ENCODE results near the gene CLTCL1. TPM values are rescaled to one million over a fixed set of nuclear protein-coding genes. Genes with fewer than 3 reads are reported as not detected.
"Not testable (repeated sequence)": the region's sequence is repeated elsewhere in the genome, so short reads cannot be mapped to it uniquely, and the experiment has no call there.

CLTCL1 gene
- total RNA-seq, 2 donors from 2014 or later: 0.99 to 2.1 TPM

DNA sequence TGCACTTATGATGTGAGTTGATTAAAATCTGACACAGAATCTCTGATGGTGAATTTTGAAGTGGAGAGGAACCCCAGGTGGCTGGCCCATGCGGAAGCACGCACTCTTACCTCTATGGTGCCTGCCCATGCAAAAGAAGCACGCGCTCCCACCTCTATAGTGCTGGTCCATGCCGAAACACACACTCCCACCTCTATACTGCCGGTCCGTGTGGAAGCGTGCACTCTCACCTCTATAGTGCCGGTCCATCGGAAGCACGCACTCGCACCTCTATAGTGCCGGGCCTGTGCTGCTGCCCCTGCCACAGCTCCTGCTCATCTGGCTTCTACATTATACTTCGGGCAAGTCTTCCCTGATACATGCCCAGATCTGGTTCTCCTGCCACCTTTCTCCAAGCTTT, 76.2 kb downstream of the CLTCL1 start:
- Mint-ChIP-seq H3K36me3 (ENCODE audit: insufficient read depth in 2 of 2) (no peaks in the 10 kb centered on the region), H3K27me3 (ENCODE audit: low read depth) (no peaks in the 10 kb centered on the region)
- ATAC-seq (replicated peaks in 1 of 2): no peak

DNA sequence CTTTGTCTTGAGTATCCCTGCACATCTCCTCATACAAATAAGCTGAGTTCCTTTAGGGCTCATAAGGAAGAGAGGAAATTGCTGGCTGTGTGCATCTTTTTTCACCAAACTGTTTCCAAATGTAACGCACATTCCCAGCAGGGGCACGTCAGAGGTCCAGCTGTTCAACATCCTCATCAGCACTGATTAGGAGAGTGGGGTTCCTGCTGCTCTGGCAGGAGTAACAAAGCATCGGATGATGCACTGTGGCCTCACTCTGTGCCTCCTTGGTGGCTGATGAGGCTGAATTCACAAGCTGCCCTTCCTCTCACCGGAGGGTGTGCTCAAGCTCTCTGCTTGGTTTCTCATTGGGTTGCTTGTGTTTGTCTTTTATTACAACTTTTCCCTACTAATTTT, 77.4 kb downstream of the CLTCL1 start:
- peaks cover 6% of the 10 kb centered on the region for H3K4me1 Mint-ChIP-seq (ENCODE audit: low read depth)
- no peak overlapping the region for H3K27ac Mint-ChIP-seq
- H3K9me3 Mint-ChIP-seq: no peaks in the 10 kb centered on the region
- no peak overlapping the region for H3K4me3 Mint-ChIP-seq
- no peak for ATAC-seq (replicated peaks in 1 of 2)
- H3K36me3 Mint-ChIP-seq (ENCODE audit: insufficient read depth in 2 of 2): no peaks in the 10 kb centered on the region
- DNase-seq: no peak
- peaks cover 10% of the 10 kb centered on the region for H3K27me3 Mint-ChIP-seq (ENCODE audit: low read depth)

More for the DNA sequence above, 76.2 kb downstream of the CLTCL1 start:
- no peaks in the 10 kb centered on the region for H3K9me3 Mint-ChIP-seq
- H3K4me3 Mint-ChIP-seq: no peak overlapping the region
- H3K27ac Mint-ChIP-seq: no peak overlapping the region
- H3K4me1 Mint-ChIP-seq (ENCODE audit: low read depth): peaks cover 6% of the 10 kb centered on the region
- no peak for DNase-seq

DNA sequence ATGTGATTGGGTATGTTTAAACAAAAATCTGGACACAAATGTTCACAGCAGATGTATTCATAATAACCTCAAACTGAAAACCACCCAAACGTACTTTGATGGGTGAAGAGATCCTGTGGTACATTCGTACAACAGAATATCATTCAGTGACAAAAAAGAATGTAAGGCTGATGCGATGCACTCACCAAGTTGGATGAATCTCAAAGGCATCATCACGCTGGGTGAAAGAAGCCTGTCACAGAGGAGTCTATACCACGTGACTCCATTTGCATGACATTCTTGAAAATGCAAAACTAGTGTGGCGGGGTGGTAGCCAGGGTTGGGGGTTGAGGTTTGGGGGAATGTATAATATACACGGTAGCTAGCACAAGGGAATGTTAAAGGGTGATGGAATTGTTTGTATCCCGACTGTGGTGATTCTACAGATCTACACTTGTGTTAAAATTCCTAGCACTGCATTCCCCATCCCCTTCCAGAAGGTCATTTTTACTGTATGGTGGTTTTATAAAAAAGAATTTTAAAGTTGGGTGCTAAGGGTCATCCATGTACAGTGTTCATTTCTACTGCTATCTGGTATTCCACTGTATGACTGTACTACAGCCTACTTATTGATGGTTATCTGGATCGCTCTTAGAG, 78.0 kb downstream of the CLTCL1 start:
- ATAC-seq (replicated peaks in 1 of 2) (no peak), DNase-seq (no peak)
- no peak overlapping the region for H3K27ac Mint-ChIP-seq
- H3K36me3 Mint-ChIP-seq (ENCODE audit: insufficient read depth in 2 of 2): no peaks in the 10 kb centered on the region
- H3K4me1 Mint-ChIP-seq (ENCODE audit: low read depth): peaks cover 6% of the 10 kb centered on the region
- H3K9me3 Mint-ChIP-seq: no peaks in the 10 kb centered on the region
- H3K27me3 Mint-ChIP-seq (ENCODE audit: low read depth): peaks cover 10% of the 10 kb centered on the region
- no peak overlapping the region for H3K4me3 Mint-ChIP-seq

DNA sequence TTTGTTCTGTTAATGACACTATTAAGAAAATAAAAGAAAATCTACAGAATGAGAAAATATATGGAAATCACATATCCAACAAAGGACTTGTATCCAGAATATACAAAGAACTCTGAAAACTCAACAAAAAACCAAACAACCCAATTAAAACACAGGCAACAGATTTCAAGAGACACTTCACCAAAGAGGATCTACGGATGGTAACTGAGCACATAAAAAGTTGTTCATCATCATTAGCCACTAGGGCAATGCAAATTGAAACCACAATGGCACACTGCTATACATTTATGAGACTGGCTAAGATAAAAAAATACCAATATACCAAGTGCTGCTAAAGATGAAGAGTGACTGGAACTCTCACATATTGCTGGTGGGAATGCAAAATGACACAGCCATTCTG, 78.5 kb downstream of the CLTCL1 start:
- peaks cover 4% of the 10 kb centered on the region for H3K4me1 Mint-ChIP-seq (ENCODE audit: low read depth)
- H3K27ac Mint-ChIP-seq: no peak overlapping the region
- ATAC-seq (replicated peaks in 1 of 2) (no peak), DNase-seq (no peak)
- no peaks in the 10 kb centered on the region for H3K9me3 Mint-ChIP-seq
- H3K36me3 Mint-ChIP-seq (ENCODE audit: insufficient read depth in 2 of 2): no peaks in the 10 kb centered on the region
- no peak overlapping the region for H3K4me3 Mint-ChIP-seq
- peaks cover 10% of the 10 kb centered on the region for H3K27me3 Mint-ChIP-seq (ENCODE audit: low read depth)

DNA sequence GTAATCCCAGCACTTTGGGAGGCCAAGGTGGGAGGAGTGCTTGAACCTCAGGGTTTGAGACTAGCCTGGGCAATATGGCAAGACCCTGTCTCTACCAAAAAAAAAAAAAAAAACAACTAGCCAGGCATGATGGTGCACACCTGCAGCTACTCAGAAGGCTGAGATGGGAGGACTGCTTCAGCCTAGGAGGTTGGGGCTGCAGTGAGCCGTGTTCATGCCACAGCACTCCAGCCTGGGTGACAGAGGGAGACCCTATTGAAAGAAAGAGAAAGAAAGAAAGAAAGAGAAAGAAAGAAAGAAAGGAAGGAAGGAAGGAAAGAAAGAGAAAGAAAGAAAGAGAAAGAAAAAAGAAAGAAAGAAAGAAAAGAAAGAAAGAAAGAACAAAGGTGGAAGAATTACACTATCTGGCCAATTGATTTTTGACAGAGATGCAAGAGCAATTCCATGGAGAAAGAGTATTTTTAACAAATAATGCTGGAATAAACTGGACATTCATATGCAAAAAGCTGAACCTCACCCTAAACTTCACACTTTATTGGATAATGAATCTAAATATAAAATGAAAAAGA, 79.1 kb downstream of the CLTCL1 start:
- H3K36me3 Mint-ChIP-seq (ENCODE audit: insufficient read depth in 2 of 2): no peaks in the 10 kb centered on the region
- H3K4me3 Mint-ChIP-seq: no peak overlapping the region
- DNase-seq: no peak
- no peak overlapping the region for H3K27ac Mint-ChIP-seq
- H3K4me1 Mint-ChIP-seq (ENCODE audit: low read depth): no peaks in the 10 kb centered on the region
- ATAC-seq (replicated peaks in 1 of 2): no peak
- peaks cover 10% of the 10 kb centered on the region for H3K27me3 Mint-ChIP-seq (ENCODE audit: low read depth)
- no peaks in the 10 kb centered on the region for H3K9me3 Mint-ChIP-seq

DNA sequence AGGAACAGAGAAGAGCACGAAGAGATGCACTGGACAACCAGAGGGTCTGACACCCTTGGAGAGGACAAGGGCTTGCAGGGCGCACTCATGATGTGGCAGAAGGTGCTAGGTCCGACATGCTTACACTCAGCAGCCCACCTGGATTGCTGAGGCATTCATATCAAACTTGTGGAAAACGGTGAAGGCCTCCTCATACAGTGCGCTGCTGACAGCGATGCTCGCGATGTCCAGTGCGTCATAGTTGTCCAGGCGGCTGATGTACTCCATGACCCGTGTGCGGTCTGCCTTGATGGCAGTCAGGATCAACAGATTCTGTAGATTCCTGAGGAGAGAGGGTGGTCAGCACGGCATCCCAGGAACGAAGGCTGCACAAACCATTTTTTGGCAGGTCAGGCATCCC, 81.3 kb downstream of the CLTCL1 start:
- Mint-ChIP-seq H3K9me3 (no peaks in the 10 kb centered on the region), H3K4me3 (no peak overlapping the region), H3K27me3 (ENCODE audit: low read depth) (peaks cover 10% of the 10 kb centered on the region), H3K36me3 (ENCODE audit: insufficient read depth in 2 of 2) (no peaks in the 10 kb centered on the region), H3K27ac (no peak overlapping the region), H3K4me1 (ENCODE audit: low read depth) (no peaks in the 10 kb centered on the region)
- DNase-seq (no peak), ATAC-seq (replicated peaks in 1 of 2) (no peak)

DNA sequence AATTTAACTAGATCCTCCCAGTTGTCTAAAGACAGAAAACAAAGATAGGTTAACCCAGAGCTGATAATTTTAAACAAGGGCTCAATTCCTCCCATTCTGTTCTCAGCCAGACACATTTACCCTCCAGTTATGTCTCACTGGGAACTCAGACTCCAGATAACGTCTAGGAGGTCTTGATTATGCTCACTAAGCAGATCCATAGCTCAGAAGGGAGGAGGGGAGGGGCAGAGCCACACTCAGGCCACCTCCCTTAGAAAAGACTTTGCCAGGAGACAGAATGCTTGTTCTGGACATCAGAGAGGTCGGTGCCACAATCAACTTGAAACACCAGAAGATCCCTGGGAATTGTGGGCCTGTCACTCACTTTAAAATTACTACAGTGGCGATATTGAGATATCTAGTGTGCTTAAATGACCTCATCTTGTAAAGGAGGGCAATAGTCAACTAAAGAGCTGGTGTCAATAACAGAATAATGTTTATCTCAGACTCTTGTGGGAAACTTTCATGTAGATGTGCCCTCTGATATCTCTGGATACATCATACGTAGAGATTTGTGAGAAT, 83.2 kb downstream of the CLTCL1 start:
- Mint-ChIP-seq H3K4me3 (no peak overlapping the region), H3K9me3 (no peaks in the 10 kb centered on the region), H3K27me3 (ENCODE audit: low read depth) (peaks cover 10% of the 10 kb centered on the region), H3K36me3 (ENCODE audit: insufficient read depth in 2 of 2) (no peaks in the 10 kb centered on the region), H3K4me1 (ENCODE audit: low read depth) (no peaks in the 10 kb centered on the region), H3K27ac (no peak overlapping the region)
- DNase-seq: no peak
- no peak for ATAC-seq (replicated peaks in 1 of 2)

DNA sequence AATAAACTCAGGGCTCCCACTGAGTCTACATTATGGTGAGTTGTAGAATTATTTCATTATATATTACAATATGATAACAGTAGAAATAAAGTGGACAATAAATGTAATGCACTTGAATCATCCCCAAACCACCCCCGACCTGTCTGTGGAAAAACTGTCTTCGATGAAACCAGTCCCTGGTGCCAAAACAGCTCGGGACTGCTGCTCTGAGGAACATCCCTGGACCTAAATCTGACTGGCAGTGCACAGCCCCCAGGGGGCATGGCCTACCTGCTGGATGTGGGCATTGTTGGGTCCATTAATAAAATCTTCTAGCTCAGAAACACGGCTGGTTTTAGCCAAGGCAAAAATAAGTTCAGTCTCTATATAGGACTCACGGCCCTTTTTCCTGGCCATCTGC, 83.6 kb downstream of the CLTCL1 start:
- ATAC-seq (replicated peaks in 1 of 2) (no peak), DNase-seq (no peak)
- no peaks in the 10 kb centered on the region for H3K4me1 Mint-ChIP-seq (ENCODE audit: low read depth)
- H3K27ac Mint-ChIP-seq: no peak overlapping the region
- H3K27me3 Mint-ChIP-seq (ENCODE audit: low read depth): peaks cover 10% of the 10 kb centered on the region
- H3K36me3 Mint-ChIP-seq (ENCODE audit: insufficient read depth in 2 of 2): no peaks in the 10 kb centered on the region
- no peak overlapping the region for H3K4me3 Mint-ChIP-seq
- H3K9me3 Mint-ChIP-seq: no peaks in the 10 kb centered on the region

DNA sequence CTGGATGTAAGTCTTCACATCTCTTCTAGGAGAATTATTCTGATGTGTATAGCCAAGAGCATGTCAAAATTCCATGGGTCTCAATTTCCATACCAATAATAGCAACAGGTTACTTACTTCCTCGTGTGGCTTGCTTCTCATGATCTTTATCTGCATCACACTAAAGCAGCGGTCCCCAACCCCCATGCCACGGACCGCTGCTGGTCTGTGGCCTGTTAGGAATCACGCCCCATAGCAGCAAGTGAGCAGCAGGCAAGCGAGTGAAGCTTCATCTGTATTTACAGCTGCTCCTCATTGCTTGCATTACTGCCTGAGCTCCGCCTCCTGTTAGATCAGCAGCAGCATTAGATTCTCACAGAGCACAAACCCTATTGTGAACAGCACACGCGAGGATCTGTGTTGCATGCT, 84.1 kb downstream of the CLTCL1 start:
- Mint-ChIP-seq H3K4me1 (ENCODE audit: low read depth) (no peaks in the 10 kb centered on the region), H3K36me3 (ENCODE audit: insufficient read depth in 2 of 2) (no peaks in the 10 kb centered on the region), H3K27me3 (ENCODE audit: low read depth) (peaks cover 10% of the 10 kb centered on the region), H3K27ac (no peak overlapping the region), H3K4me3 (no peak overlapping the region), H3K9me3 (peaks cover 2% of the 10 kb centered on the region in 2 donors)
- no peak for DNase-seq
- ATAC-seq (replicated peaks in 1 of 2): no peak

DNA sequence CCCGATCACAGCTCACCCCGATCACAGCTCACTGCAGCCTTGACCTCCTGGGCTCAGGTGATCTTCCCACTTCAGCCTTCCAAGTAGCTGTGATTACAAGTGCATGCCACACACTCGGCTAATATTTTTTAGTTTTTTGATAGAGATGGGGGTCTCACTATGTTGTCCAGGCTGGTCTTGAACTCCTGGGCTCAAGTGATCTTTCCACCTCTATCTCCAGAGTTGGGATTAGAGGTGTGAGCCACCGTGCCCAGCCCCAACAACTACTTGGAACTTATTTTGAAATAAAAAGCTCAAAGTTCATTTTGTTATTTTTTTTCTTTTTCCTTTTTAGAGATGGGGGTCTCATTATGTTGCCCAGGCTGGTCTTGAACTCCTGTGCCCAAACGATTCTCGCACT, 85.2 kb downstream of the CLTCL1 start:
- Mint-ChIP-seq H3K4me3 (no peak overlapping the region), H3K36me3 (ENCODE audit: insufficient read depth in 2 of 2) (no peaks in the 10 kb centered on the region)

DNA sequence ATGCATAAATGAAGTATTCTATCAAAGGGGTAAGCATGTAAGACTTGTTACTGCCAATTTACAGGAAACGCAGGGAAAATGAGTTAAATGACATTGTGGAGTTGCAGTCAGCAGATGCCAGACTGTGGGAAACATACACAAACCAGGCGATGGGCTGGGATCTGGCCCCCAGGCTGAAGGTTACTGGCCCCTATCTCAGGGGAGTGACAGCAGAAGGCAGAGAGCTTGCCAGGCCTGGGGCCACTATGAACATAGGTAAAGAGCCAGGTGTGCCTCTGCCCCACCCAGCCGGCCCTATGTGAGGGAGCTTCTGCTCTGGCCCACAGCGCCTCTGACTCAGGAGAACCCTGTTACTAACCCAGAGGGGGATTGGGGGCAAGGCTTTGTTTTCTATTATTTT, 86.9 kb downstream of the CLTCL1 start:
- H3K4me3 Mint-ChIP-seq: no peak overlapping the region
- DNase-seq (no peak), ATAC-seq (replicated peaks in 1 of 2) (no peak)
- H3K27me3 Mint-ChIP-seq (ENCODE audit: low read depth): peaks cover 5% of the 10 kb centered on the region
- H3K27ac Mint-ChIP-seq: no peak overlapping the region
- H3K4me1 Mint-ChIP-seq (ENCODE audit: low read depth): no peaks in the 10 kb centered on the region
- peaks cover 2% of the 10 kb centered on the region in 2 donors for H3K9me3 Mint-ChIP-seq
- H3K36me3 Mint-ChIP-seq (ENCODE audit: insufficient read depth in 2 of 2): no peaks in the 10 kb centered on the region

More for the DNA sequence above, 85.2 kb downstream of the CLTCL1 start:
- peaks cover 2% of the 10 kb centered on the region in 2 donors for H3K9me3 Mint-ChIP-seq
- DNase-seq: no peak
- H3K4me1 Mint-ChIP-seq (ENCODE audit: low read depth): no peaks in the 10 kb centered on the region
- peaks cover 10% of the 10 kb centered on the region for H3K27me3 Mint-ChIP-seq (ENCODE audit: low read depth)
- ATAC-seq (replicated peaks in 1 of 2): no peak
- H3K27ac Mint-ChIP-seq: no peak overlapping the region

DNA sequence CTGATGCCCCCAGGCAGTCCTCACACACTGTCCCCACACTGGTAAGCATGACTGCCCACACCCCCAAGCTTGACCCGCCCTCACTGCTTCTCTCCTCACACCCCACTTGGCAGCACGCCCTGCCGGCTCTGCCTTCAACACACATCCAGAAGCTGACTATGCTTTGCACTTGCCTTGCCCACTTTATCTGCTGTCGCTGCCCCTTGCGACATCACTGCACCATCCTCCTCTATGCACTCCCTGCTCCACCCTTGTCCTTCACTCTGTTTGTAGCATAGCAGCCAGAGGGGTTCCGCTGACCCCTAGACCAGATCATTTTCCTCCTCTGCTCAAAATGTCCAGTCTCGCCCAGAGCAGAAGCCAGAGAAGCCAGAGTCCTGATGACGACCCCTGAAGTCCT, 87.7 kb downstream of the CLTCL1 start:
- Mint-ChIP-seq H3K9me3 (peaks cover 2% of the 10 kb centered on the region in 2 donors), H3K27me3 (ENCODE audit: low read depth) (no peaks in the 10 kb centered on the region), H3K36me3 (ENCODE audit: insufficient read depth in 2 of 2) (no peaks in the 10 kb centered on the region), H3K27ac (no peak overlapping the region), H3K4me3 (no peak overlapping the region), H3K4me1 (ENCODE audit: low read depth) (no peaks in the 10 kb centered on the region)
- no peak for ATAC-seq (replicated peaks in 1 of 2)
- no peak for DNase-seq

DNA sequence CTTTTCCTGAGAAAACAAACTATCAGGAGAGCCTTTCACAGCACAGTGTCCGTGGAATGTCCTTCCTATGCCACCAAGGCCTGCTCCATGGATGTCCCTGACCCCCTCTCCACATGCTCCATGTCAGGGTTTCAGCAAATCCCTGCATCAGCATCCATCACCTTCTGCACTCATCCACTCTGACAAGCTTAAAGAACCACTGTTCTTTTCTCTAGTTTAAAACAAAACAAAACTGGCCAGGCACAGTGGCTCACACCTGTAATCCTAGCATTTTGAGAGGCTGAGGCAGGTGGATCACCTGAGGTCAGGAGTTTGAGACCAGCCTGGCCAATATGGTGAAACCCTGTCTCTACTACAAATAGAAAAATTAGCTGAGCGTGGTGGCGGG, 88.7 kb downstream of the CLTCL1 start:
- not testable (repeated sequence) for H3K27ac Mint-ChIP-seq

More for the DNA sequence above, 88.7 kb downstream of the CLTCL1 start:
- not testable (repeated sequence) for H3K4me1 Mint-ChIP-seq (ENCODE audit: low read depth); H3K4me3 Mint-ChIP-seq; H3K27me3 Mint-ChIP-seq (ENCODE audit: low read depth); ATAC-seq (replicated peaks in 1 of 2); H3K9me3 Mint-ChIP-seq; DNase-seq; H3K36me3 Mint-ChIP-seq (ENCODE audit: insufficient read depth in 2 of 2)

Data from activated T-cell treated with anti-CD3 and anti-CD28 coated beads, Interleukin-2, amount 50 U/mL, for 72 hours (primary cell).